PC-3 (cell line): ENCODE data around the gene CLIP1.
"Not testable (repeated sequence)": the region's sequence is repeated elsewhere in the genome, so short reads cannot be mapped to it uniquely, and the experiment has no call there.

Experiments
- EZH2 ChIP-seq: fragments of 300-600 bp; sonication (generic); IDR thresholded peaks from one replicate; pipeline ENCODE4 v1.6.1; 2017; ENCODE audit warnings: antibody characterized with exemption, mild to moderate bottlenecking, low read length; ENCODE audit not compliant: unreplicated experiment
- EZH2phosphoT487 ChIP-seq: fragments of 300-600 bp; sonication (generic); IDR thresholded peaks from 2 replicates; pipeline ENCODE4 v1.6.1; 2018; ENCODE audit warnings: mild to moderate bottlenecking, antibody characterized with exemption, low read length, borderline replicate concordance
- TF ChIP-seq, protein P1 (sequence below): fragments of 300-600 bp; sonication (generic); conservative IDR thresholded peaks from 2 replicates; pipeline ENCODE4 v1.5.1; 2017; ENCODE audit warnings: antibody characterized with exemption, low read depth, mild to moderate bottlenecking, low read length

GRCh38 chr12:122446390-122446789, 23.9 kb upstream of the CLIP1 start:
- TF ChIP-seq, protein P1, sequence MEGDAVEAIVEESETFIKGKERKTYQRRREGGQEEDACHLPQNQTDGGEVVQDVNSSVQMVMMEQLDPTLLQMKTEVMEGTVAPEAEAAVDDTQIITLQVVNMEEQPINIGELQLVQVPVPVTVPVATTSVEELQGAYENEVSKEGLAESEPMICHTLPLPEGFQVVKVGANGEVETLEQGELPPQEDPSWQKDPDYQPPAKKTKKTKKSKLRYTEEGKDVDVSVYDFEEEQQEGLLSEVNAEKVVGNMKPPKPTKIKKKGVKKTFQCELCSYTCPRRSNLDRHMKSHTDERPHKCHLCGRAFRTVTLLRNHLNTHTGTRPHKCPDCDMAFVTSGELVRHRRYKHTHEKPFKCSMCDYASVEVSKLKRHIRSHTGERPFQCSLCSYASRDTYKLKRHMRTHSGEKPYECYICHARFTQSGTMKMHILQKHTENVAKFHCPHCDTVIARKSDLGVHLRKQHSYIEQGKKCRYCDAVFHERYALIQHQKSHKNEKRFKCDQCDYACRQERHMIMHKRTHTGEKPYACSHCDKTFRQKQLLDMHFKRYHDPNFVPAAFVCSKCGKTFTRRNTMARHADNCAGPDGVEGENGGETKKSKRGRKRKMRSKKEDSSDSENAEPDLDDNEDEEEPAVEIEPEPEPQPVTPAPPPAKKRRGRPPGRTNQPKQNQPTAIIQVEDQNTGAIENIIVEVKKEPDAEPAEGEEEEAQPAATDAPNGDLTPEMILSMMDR, result not testable (repeated sequence)
- not testable (repeated sequence) for TF ChIP-seq EZH2phosphoT487, EZH2
